Neural progenitor cell (in vitro differentiated cells): ENCODE data around the gene PNPT1.

Experiments
- EZH2 ChIP-seq: fragments of 200-600 bp; sonication (generic); IDR thresholded peaks from 2 replicates; pipeline ENCODE4 v1.6.1; 2017; ENCODE audit warnings: antibody characterized with exemption, mild to moderate bottlenecking, moderate library complexity
- EZH2phosphoT487 ChIP-seq: fragments of 200-600 bp; sonication (generic); IDR thresholded peaks from 2 replicates; pipeline ENCODE4 v1.6.1; 2017; ENCODE audit warnings: antibody characterized with exemption
- TF ChIP-seq, protein P1 (sequence below): fragments of 200-600 bp; sonication (generic); IDR thresholded peaks from 2 replicates; pipeline ENCODE4 v1.5.1; 2017; ENCODE audit warnings: antibody characterized with exemption, mild to moderate bottlenecking

DNA sequence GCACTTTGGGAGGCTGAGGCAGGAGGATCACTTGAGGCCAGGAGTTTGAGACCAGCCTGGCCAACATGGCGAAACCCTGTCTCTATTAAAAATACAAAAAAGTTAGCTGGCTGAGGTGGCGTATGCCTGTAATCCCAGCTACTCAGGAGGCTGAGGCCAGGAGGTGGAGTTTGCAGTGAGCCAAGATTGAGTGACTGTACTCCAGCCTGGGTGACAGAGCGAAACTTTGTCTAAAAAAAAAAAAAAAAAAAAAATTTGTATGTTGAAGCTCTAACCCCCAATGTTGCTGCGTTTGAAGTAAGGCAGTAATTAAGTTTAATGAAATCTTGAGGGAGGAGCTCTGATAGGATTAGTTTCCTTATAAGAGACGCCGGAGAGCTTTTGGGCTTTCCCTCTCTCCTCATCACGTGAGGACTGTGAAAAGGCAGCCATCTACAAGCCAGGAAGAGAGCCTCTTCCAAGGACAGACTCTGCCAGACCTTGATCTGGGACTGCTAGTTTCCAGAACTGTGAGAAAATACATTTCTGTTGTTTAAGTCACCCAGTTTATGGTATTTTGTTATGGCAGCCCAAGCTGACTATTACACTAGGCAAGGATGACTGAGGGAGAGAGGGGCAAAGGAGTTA, 11.5 kb upstream of the PNPT1 start:
- TF ChIP-seq, protein P1, sequence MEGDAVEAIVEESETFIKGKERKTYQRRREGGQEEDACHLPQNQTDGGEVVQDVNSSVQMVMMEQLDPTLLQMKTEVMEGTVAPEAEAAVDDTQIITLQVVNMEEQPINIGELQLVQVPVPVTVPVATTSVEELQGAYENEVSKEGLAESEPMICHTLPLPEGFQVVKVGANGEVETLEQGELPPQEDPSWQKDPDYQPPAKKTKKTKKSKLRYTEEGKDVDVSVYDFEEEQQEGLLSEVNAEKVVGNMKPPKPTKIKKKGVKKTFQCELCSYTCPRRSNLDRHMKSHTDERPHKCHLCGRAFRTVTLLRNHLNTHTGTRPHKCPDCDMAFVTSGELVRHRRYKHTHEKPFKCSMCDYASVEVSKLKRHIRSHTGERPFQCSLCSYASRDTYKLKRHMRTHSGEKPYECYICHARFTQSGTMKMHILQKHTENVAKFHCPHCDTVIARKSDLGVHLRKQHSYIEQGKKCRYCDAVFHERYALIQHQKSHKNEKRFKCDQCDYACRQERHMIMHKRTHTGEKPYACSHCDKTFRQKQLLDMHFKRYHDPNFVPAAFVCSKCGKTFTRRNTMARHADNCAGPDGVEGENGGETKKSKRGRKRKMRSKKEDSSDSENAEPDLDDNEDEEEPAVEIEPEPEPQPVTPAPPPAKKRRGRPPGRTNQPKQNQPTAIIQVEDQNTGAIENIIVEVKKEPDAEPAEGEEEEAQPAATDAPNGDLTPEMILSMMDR: no peak
- TF ChIP-seq EZH2phosphoT487 (no peak), EZH2 (no peak)
